Measurements from ENCODE around the gene CTNNB1.

The CTNNB1 gene

GRCh38 chr3:41258239-41258800, 59.0 kb downstream of the CTNNB1 start:
- no peak overlapping the region for H3K4me3 ChIP-seq (ENCODE audit: low read depth, low read length)
- in situ Hi-C loops (cut with HindIII; ENCODE audit: low sequenced_read_pairs) = no loop called here
- DNase-seq (ENCODE audit: low read depth) = no peak
- TF ChIP-seq, protein P1, sequence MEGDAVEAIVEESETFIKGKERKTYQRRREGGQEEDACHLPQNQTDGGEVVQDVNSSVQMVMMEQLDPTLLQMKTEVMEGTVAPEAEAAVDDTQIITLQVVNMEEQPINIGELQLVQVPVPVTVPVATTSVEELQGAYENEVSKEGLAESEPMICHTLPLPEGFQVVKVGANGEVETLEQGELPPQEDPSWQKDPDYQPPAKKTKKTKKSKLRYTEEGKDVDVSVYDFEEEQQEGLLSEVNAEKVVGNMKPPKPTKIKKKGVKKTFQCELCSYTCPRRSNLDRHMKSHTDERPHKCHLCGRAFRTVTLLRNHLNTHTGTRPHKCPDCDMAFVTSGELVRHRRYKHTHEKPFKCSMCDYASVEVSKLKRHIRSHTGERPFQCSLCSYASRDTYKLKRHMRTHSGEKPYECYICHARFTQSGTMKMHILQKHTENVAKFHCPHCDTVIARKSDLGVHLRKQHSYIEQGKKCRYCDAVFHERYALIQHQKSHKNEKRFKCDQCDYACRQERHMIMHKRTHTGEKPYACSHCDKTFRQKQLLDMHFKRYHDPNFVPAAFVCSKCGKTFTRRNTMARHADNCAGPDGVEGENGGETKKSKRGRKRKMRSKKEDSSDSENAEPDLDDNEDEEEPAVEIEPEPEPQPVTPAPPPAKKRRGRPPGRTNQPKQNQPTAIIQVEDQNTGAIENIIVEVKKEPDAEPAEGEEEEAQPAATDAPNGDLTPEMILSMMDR (IDR thresholded peaks at IDR 0.05; ENCODE audit: low read depth, low read length, missing control alignments) = no peak

DNA sequence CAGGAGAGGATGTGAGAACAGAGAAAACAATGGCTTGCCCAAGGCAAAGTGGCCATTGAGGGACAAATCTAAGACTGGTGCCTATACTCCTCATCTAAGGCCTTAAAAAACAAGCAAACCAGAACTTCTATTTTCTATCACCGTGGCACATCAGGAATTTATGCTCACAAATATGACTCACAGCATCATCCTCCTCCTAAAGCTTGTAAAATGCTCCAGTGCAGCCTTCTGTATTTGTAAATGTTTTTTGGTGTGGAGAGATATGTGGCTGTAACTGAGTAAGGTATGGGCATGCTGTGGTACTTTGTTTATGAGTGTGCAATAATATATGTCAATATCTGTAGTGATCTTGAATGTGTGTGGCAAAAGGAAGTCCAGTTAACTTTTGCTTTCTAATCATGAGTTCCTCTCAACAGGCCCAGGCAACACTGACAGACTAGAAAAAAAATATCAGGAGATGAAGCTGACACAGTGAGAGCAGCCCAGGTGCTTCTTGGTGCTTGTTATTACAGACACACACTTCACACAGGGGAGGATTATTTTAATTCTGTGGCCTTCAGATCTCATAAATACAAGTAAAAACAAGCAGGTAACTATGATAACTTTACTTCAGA, 60.3 kb downstream of the CTNNB1 start:
- no peak overlapping the region for H3K4me3 ChIP-seq (ENCODE audit: low read depth, low read length)
- no peak for DNase-seq (ENCODE audit: low read depth)
- TF ChIP-seq, protein P1 (IDR thresholded peaks at IDR 0.05; ENCODE audit: low read depth, low read length, missing control alignments) = no peak
- in situ Hi-C loops (cut with HindIII; ENCODE audit: low sequenced_read_pairs) = no loop called here

GRCh38 chr3:41260063-41260450, 60.8 kb downstream of the CTNNB1 start:
- in situ Hi-C loops (cut with HindIII; ENCODE audit: low sequenced_read_pairs) = no loop called here
- TF ChIP-seq, protein P1 (IDR thresholded peaks at IDR 0.05; ENCODE audit: low read depth, low read length, missing control alignments) = no peak

GRCh38 chr3:41265011-41265545, 65.8 kb downstream of the CTNNB1 start:
- H3K4me3 ChIP-seq (ENCODE audit: low read depth, low read length) = no peak overlapping the region
- TF ChIP-seq, protein P1 (IDR thresholded peaks at IDR 0.05; ENCODE audit: low read depth, low read length, missing control alignments) = no peak
- in situ Hi-C loops (cut with HindIII; ENCODE audit: low sequenced_read_pairs) = no loop called here
- DNase-seq (ENCODE audit: low read depth) = no peak

More at GRCh38 chr3:41260063-41260450, 60.8 kb downstream of the CTNNB1 start:
- no peak overlapping the region for H3K4me3 ChIP-seq (ENCODE audit: low read depth, low read length)
- no peak for DNase-seq (ENCODE audit: low read depth)

- TF ChIP-seq, protein P1 (IDR thresholded peaks at IDR 0.05; ENCODE audit: low read depth, low read length, missing control alignments) = no peak
- in situ Hi-C loops (cut with HindIII; ENCODE audit: low sequenced_read_pairs) = no loop called here
- H3K4me3 ChIP-seq (ENCODE audit: low read depth, low read length) = no peak overlapping the region
- peak; percentile 78 for DNase-seq (ENCODE audit: low read depth)
Measured at GRCh38 chr3:41265823-41266273, 66.5 kb downstream of the CTNNB1 start.

GRCh38 chr3:41267975-41268640, 68.8 kb downstream of the CTNNB1 start:
- TF ChIP-seq, protein P1 (IDR thresholded peaks at IDR 0.05; ENCODE audit: low read depth, low read length, missing control alignments) = no peak
- H3K4me3 ChIP-seq (ENCODE audit: low read depth, low read length) = no peak overlapping the region
- DNase-seq (ENCODE audit: low read depth) = peak; percentile 88
- in situ Hi-C loops (cut with HindIII; ENCODE audit: low sequenced_read_pairs) = no loop called here
